GM19467 (cell line): ENCODE results near the gene KLHL29.

Source experiments
- ATAC-seq: cut with Tn5 transposase; IDR thresholded peaks from one replicate; pipeline ENCODE4 v1.9.1; 2021; ENCODE audit warnings: mild to moderate bottlenecking, moderate library complexity; ENCODE audit not compliant: unreplicated experiment

Gene KLHL29

DNA sequence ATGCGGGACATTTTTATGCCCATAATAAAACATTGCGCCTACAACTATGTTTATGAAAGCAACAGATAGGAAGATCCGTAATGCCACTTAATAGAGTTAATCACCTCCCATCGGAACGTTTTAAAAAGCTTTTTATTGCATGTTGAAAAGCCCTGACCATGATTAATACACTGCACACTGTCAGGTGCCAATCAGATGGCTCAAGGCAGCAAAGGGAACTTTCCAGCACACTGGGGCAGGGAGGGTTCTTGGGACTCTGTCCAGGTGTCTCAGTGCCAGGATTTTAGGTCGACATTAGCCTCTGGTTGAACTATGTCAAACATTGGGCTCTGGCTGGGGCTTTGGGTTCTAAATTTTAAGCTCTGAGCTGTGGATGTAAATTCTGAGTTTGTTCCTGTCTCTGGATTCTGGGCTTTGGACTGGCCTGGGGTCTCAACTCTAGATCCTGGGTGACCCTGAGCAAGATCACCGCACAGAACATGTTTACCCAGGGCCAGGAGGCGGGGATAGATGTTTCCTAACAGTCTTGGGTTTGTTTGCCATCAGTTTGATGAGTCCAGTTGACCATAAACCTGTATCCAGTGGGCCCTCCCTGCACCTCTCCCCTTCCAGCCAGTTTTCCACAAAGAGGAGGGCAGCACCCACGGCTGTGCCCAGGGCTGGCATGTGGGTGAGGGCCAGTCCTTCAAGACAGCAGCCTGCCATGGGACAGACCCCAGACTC lies 279.2 kb downstream of the KLHL29 start:
- ATAC-seq = no peak

DNA sequence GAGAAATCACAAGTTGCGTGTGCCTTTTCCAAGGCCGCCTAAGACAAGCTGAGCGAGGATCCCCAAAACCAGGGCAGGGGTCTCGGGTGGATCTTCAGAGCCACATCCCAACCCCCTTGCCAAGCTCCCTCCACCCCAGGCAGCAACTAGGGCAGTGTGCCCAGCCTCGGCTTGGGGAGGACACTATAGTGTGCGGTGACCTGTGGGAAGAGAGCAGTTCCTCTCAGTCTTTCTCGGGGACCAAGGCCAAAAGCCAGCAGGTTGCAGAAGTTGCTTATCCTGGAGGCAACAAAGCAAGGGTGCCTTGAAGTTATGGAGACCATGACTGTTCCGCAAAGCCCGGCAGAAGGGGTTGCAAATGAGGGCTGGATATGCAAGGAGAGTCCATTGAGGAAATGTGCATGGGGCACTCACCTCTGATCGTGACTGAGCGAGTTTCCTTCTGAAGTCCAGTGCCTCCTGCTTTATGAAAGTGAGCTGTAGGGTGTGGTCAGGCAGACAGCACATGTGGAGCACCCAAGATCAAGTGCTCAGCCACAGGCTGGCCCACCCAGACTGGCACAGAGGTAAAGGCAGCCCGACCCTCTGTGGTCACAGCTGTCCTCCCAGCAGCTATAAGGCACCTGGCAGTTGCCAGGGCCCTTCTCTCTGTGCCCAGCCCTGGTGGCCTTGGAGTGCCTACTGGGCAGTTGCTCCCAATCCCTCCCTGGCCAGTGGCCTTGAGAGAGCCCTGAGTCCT lies 281.4 kb downstream of the KLHL29 start:
- no peak for ATAC-seq

DNA sequence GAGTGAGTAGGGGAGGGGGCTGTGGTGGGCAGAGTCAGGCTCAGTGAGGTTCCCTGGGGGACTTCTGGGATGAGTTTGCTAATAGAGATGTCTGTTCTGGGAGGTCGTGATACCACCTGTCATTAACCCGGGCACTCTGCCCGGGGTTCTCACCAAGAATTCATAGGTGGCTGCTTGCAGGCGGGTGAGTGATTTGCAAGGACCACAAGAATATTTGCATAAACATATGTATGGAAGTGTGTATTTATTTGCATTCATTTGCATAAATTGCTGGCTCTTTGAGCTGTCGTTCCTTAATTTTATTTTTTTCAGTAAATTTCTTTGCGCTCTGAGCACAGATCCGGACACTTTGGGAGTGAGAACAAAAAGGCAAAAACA lies 282.0 kb downstream of the KLHL29 start:
- ATAC-seq = no peak

- no peak for ATAC-seq
Observed at GRCh38 chr2:23668756-23669304, 283.9 kb downstream of the KLHL29 start.

GRCh38 chr2:23669413-23670244 lies 284.6 kb downstream of the KLHL29 start:
- no peak for ATAC-seq

DNA sequence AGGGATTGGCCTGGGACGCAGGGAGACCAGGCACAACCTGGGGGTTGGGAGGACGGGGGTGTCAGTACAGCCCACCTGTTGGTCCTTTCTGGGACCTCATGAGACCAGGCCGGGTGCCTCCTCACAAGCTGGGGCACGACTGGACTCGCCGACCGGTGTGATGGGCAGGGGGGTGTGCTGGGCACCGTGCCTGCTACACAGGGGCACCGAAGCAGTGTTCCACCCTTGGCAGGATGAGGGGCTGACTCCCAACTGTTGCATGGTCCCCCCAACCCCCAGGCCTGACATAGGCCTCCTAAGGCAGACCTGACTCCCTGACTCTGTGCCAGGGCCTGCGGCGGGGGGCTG lies 285.2 kb downstream of the KLHL29 start:
- no peak for ATAC-seq

- ATAC-seq = no peak
Observed at GRCh38 chr2:23673082-23673481, 288.1 kb downstream of the KLHL29 start.

DNA sequence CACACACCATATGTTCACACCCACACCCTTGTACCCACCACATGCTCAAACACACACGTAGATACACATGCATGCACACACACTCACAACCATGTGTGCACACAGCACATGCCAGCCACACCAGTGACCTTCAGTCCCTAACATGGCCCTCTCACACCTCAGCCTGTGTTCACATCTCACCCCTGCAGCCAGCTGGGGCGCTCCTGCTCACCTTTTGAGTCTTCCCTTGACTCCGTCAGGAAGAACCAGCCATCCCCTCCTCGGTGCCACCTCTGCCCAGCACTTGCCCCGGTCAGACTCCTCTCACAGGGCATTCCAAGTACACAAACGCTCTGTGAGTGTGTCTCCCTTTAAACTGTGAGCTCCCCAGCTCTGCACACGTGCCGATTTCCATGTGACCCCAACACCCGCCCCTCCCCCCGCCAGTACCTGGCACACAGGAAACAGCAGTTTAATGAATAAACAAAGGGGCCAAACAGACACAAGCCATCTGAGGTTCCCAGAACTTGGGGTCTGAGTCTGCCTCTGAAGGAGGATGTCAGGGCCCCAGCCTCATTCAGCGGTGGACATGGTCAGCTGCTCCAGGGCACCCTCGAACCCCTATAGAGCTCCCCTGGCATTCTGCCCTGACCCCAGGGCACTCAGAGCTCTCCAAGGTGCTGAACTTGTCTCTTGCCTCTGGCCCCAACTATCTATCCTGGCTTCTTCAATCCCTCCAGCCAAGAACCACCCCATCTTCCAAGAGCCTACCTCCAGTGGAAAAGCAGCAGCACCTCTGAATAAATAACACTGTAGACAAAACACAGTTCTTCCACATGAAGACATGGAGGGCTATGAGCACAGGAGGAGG lies 289.1 kb downstream of the KLHL29 start:
- ATAC-seq = no peak

GRCh38 chr2:23675506-23675905 lies 290.5 kb downstream of the KLHL29 start:
- ATAC-seq = no peak

GRCh38 chr2:23677836-23678235 lies 292.9 kb downstream of the KLHL29 start:
- no peak for ATAC-seq

GRCh38 chr2:23679044-23679443 lies 294.1 kb downstream of the KLHL29 start:
- no peak for ATAC-seq

DNA sequence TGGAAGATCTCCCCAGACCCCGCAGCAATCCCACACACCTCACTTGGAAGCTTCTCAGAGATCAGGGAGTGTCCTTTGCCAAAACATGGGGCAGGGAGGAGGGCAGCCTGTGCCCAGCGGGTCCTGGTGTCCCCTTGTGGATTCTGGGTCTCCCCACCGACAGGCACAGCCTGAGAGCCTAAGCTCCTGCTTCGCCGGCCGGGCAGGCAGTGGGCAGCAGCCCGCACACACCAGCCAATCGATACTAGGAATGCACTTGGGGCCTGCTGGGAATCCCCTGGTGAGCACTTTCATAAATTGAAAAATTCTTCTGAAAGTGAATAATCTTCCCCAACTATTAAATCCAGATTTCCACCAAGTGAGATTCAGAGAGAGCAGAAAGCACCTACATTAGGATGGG lies 296.0 kb downstream of the KLHL29 start:
- no peak for ATAC-seq

DNA sequence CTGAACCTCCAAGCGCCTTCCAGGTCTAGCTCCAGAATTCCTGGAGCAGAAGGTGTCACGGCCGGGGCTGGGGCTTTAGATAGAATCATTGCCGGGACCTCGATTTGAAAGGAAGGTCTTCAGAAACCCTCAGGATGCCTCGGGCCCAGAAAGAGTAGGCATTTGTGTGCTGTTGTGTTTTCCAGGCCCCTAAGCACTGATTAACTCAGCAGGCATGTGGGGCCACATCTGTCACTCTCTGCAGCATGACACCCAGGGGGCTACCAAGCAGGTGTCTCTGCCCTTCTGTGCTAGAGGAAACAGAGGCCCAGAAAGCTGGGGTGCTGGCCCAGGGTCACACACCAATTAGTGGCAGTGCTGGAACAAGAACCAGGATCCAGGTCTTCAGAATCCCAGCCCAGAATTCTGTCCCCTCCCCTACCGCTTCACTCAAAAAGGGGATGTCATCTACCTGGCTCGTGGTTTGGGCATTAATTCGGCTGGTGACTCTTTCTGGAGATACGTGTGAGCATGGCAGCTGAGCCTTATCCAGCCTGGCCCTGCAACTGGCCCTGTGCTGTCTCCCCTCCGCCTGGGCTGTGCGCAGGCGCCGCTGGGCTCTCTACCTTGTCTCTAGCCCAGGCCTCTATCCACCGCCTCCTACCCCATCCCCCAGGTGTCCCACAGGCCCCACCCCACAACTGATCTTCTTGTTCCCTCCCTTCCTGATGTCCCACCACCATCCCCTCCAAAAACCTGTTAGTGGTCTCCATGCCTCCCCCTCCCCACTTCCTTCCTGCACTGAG lies 296.6 kb downstream of the KLHL29 start:
- no peak for ATAC-seq

DNA sequence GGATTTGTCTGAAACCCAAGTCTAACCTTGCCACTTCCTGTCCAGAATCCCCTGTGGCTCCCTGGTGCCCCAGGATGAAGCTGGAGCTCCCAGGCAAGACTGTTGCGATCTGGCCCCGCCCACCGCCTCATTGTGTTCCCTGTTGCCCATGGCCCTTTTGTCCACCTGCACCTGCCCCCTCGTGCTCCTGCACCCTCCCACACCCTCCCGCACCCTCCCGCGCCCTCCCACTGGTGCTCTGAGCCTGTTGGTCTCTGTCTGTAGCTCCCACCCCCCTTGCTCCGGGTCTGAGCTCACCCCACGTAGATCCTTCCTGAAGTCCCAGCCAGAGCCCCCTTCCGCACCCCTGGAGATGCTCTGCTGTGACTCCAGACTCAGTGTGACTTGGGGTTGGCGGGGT lies 297.5 kb downstream of the KLHL29 start:
- no peak for ATAC-seq

DNA sequence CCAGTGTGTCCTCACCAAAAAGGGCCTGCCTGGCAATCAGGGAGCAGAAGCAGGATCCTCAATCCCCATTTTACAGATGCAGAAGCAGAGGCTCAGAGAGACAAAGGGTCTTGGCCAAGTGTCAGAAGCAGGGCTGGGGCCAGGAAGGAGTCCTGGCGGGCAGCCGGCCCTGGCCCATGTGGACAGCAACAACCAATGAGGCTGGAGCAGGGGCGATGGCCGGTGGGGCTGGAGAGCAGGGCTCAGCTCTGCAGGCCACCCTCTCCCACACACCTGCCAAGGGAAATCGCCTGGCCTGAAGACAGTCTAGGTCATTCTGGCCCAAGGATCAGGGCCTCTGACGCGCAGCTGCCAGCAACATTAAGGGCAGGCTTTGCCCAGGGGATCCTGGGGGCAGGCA lies 298.0 kb downstream of the KLHL29 start:
- no peak for ATAC-seq

- ATAC-seq = no peak
Observed at GRCh38 chr2:23684395-23685176, 299.6 kb downstream of the KLHL29 start.

GRCh38 chr2:23685181-23685580 lies 300.2 kb downstream of the KLHL29 start:
- no peak for ATAC-seq

GRCh38 chr2:23685706-23686105 lies 300.7 kb downstream of the KLHL29 start:
- no peak for ATAC-seq

DNA sequence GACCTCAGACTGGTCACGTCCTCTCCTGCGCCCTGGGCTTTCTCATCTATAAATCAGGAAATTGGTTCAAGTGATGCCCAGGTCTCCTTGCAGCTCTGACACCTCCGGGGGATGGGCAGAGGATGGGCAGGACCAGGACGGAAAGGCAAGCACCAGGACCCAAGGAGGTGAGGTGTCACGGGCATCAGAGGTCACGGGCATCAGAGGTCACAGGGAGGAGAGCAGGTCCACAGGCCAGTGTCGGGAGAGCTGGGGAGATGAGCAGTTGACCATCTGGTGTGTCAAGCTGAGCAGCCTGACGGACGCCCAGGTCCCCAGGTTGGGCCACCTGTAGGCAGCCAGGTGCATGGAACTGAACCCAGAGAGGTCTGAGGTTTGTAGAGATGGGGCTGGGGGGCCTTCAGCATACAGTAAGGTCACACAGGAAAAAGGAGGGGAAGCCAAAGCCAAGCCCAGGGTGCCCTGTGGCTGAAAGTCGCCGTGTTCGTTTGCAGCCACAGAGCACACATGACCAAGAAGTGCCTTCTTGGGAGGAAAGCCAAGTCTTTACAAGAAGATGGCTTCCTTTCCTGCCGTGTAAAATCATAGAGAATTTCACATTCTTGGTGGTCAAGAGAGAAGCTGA lies 301.5 kb downstream of the KLHL29 start:
- no peak for ATAC-seq
